GM12872 (cell line): ENCODE results near the gene MEIOSIN.

ENCODE experiments used
- CTCF ChIP-seq: IDR thresholded peaks from 3 replicates; pipeline ENCODE4 v1.5.1; 2011; ENCODE audit warnings: low read depth, mild to moderate bottlenecking, low read length, moderate library complexity; ENCODE audit not compliant: insufficient read depth

The MEIOSIN gene

GRCh38 chr19:45733160-45733810 is at the start of gene MEIOSIN:
TSS of gene MEIOSIN (plus strand) at chr19:45733439. CDS start at chr19:45735377, 1,938 bp downstream.
- TF ChIP-seq CTCF = no peak

- no peak for TF ChIP-seq CTCF
Observed at GRCh38 chr19:45687599-45687998, 45.6 kb upstream of the MEIOSIN start.

- TF ChIP-seq CTCF = no peak
Observed at GRCh38 chr19:45691516-45692186, 41.6 kb upstream of the MEIOSIN start, which contains the start of gene SNRPD2. TSS of gene SNRPD2 (minus strand) at chr19:45691953. CDS start at chr19:45691888, 65 bp downstream.

GRCh38 chr19:45692187-45693105 is 40.8 kb upstream of the MEIOSIN start, which contains the start of gene QPCTL:
TSS of gene QPCTL (plus strand) at chr19:45692666. CDS start at chr19:45692704, 38 bp downstream.
- TF ChIP-seq CTCF = no peak

- TF ChIP-seq CTCF = peak; percentile 92
Observed at GRCh38 chr19:45693106-45693788, 40.0 kb upstream of the MEIOSIN start.

- TF ChIP-seq CTCF = no peak
Observed at GRCh38 chr19:45701676-45702075, 31.6 kb upstream of the MEIOSIN start.
